AG04449 (cell line): ENCODE measurements around the gene ASTL.

Source experiments
- CTCF ChIA-PET: fragments of 350-600 bp; formaldehyde crosslinking; extraction: SDS; loops from one replicate; lab custom pipeline; 2021; ENCODE audit warnings: antibody characterized with exemption; lab: Yijun Ruan, JAX
- POLR2A ChIA-PET: fragments of 400-600, 350-600 bp; formaldehyde crosslinking; extraction: SDS; loops from one replicate; lab custom pipeline; 2020; ENCODE audit warnings: antibody characterized with exemption, inconsistent platforms; lab: Yijun Ruan, JAX
- DNase-seq: peaks from one replicate; pipeline ENCODE4 v3.0.0-alpha.2; 2010; ENCODE audit warnings: low read depth, low spot score
- H3K4me3 ChIP-seq: 2 replicates; pipeline ENCODE4 v1.5.1; 2011; ENCODE audit warnings: low read depth, mild to moderate bottlenecking, control low read depth, low read length
- CTCF ChIP-seq: IDR thresholded peaks from one replicate; pipeline ENCODE4 v1.5.1; 2011; ENCODE audit warnings: mild to moderate bottlenecking, moderate library complexity, low read length, control low read depth, inconsistent platforms; ENCODE audit not compliant: insufficient read depth; ENCODE audit errors: missing control alignments

Gene ASTL

DNA sequence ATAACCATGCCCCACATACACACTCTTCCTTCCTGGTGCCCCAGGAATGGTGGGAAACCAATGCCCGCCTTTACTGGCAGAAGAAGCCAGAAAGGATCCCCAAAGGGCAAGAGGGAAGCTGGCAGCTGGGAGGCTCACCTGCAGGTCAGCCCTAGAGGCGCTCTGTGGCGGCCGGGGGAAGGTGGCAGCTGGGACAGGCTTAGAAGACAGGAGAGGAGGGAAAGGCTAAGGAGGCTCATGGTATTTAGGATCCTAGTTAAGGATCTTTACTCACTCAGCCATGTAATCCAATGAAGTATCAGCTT, 45.8 kb downstream of the ASTL start:
- CTCF ChIA-PET = interaction anchor here (0.8 kb wide), 1 partner anchor 10 kb away, joined by 3 read pairs; no protein-coding TSS in a partner anchor
- H3K4me3 ChIP-seq = no peak overlapping the region
- DNase-seq = no peak
- POLR2A ChIA-PET = no interaction called here
- TF ChIP-seq CTCF = no peak

GRCh38 chr2:96091711-96092572, 46.4 kb downstream of the ASTL start:
- CTCF ChIA-PET = interaction anchor here (0.8 kb wide), 1 partner anchor 11 kb away, joined by 3 read pairs; no protein-coding TSS in a partner anchor
- TF ChIP-seq CTCF = no peak
- POLR2A ChIA-PET = no interaction called here
- no peak for DNase-seq
- H3K4me3 ChIP-seq = no peak overlapping the region

- H3K4me3 ChIP-seq = no peak overlapping the region
- CTCF ChIA-PET = no interaction called here
- no peak for TF ChIP-seq CTCF
- POLR2A ChIA-PET = no interaction called here
- no peak for DNase-seq
Measured at GRCh38 chr2:96091141-96091710, 47.1 kb downstream of the ASTL start.

DNA sequence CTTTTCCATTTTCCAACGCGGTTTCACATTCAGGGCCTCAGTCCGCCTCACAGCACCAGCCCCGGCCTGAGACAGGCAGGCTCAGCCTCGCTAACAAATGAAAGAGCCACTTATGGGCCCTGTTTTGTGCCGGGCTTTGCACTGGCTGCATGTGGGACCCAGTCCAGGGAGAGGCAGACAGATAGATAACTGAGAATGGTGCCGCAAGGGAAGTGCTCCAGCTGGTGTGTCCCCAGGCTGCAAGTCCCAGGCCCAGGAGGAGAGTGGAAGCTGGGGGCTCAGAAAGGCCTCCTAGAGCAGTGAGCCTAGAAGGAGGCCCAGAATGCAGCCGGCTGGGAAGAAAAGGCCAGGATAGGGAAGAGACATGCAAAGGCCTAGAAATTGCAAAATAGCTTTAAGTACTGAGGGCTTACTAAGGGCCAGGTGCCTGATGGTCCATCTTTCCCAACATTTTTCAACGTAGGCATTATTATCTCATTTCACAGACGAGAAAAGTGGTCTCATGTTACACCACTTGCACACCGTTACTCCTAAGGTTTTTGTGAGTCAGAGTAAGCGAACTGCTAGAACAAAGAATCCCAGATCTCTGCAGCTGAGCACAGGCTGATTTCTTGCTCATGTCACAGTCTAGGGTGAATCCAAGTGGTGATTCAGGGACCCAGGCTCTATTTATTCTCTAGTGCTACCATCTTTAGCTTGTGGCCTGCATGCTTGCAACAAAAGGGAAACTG, 47.9 kb downstream of the ASTL start:
- no peak for TF ChIP-seq CTCF
- ChIA-PET CTCF (interaction anchor here (1.0 kb wide), 1 partner anchor 98 kb away, joined by 4 read pairs; no protein-coding TSS in a partner anchor), POLR2A (no interaction called here)
- no peak for DNase-seq
- H3K4me3 ChIP-seq = no peak overlapping the region

- TF ChIP-seq CTCF = no peak
- no peak for DNase-seq
- ChIA-PET POLR2A (no interaction called here), CTCF (interaction anchor here (1.0 kb wide), 2 partner anchors 27 to 97 kb away, joined by 4 read pairs; no protein-coding TSS in a partner anchor)
- no peak overlapping the region for H3K4me3 ChIP-seq
Measured at GRCh38 chr2:96089356-96090195, 48.7 kb downstream of the ASTL start.
